HL-60/S4 treated with retinoic acid at 250 ng/mL for 4 days and 3 days (cell line): ENCODE measurements around the gene INSC.

Experiments used
- in situ Hi-C: fragments of 300-500 bp; cut with MboI; formaldehyde crosslinking; loops from 2 replicates; pipeline ENCODE4 v1.7.0; 2022; ENCODE audit warnings: low sequenced_read_pairs

Gene INSC

DNA sequence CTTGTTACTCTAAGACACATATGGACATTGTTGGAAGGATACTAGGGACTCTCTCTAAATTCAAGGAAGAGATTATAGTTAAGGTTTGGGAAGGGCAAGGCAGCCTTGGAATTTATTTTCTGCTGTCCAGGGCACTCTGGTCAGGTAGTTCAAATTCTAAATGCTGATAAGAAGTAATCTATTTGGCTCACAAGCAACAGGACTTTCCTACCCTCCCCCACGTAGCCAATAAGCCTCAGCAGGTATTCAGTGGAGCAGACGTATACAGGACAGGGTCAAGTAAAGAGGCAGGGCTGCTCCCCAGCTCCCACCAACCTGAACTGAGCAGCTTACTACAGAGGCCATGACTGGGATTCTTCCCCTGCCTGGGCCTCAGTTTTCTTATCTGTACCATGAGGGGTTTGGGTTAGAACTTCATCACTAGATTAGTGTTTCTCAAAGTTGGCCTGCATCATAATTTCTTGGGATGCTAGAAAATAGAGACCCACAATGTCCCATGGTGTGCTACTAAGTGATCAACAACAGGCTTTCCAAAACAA is 6.1 kb upstream of the INSC start:
- in situ Hi-C loops: no loop called here

DNA sequence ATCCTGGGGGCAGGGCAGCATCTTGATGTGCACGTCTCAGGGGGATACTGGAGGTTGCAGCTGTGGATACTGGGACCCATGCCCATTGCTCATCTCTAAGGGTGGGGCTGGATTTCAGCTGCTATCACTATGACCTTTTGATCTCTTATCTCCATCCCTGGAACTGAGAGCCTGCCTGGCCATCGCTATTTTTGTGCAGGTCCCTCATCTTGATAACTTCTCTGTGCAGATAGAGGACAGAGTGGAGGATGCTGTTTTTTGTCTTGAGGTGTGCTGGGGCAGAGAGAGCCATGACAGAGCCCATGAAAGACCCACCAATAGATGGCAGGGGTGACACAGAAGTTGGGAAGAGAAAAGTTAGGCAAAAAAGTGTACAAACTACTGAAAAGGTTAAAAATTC is 5.1 kb upstream of the INSC start:
- in situ Hi-C loops: no loop called here

DNA sequence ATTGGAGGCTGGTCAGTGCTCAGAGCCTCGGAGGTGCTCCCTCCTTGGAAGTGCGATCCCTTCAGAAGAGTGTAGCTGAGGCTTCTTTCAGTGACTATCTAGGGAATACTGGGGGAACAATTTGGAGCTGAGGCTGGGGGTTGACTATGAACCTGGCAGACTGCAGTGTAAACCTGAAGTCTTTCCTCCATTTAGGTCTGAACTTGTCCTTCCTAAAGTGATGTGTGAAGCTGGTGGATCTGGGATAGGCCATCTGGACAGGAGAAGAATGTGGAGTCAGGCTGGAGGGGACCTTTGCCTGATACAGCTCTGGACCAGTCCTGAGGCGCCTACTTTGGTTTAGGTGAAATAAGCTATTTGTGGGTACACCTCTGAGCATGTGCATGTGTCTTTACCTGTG is 3.5 kb upstream of the INSC start:
- in situ Hi-C loops: no loop called here

DNA sequence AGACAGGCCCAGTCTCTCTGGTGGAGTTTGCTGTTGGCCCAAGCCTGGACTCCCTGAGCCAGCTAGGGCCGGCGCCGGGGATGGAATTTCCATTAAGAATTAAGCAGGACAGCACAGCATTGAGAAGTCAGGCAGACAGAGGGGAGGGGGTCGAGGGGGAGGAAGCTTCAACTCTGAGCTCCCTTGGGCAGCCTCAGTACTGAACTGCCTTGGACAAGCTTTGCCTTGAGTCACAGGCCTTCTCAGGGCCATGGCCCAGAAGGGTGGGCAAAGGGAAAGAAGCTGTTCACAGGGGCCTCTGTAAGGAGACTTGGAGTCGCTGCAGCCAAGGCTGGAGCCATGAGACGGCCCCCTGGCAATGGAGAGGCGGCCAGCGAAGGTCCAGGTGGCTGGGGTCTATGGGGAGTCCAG is 2.6 kb upstream of the INSC start:
- in situ Hi-C loops: no loop called here

DNA sequence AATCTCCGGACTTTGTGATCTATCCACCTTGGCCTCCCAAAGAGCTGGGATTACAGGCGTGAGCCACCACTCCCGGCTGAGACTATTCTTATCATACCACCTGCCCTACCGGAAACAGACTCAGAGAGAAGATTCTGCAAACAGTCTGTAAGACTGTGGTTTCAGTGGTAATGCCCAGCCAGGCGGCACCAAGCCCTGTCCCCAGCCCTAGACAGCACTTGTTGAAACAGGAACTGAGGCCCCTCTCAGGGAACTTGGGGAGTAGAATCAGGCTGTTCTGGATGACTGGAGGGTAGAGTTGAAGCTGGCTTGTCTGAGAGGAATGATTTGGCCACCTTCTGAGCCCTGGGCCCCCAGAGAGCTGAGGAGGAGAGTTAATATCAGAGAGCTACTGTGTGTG is 1.3 kb upstream of the INSC start:
- in situ Hi-C loops: no loop called here

DNA sequence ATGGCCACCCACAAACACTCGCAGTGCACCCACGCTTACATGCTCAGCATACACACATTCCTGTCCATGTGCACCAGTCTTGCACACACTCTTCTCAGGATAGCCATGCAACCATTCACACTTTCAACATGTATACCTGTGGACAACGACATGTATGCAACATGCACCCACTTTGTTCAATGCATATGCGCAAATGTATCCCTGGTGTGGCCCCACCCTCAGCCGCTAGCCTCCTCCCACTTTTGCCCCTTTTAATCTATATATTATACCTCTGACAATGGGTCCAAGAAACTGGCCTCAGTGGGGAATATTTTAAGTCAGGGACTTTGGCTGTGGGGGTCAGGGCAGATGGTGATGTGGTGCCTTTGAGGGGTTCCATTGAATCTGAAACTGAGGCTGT is 963 bp downstream of the INSC start:
- in situ Hi-C loops: no loop called here

DNA sequence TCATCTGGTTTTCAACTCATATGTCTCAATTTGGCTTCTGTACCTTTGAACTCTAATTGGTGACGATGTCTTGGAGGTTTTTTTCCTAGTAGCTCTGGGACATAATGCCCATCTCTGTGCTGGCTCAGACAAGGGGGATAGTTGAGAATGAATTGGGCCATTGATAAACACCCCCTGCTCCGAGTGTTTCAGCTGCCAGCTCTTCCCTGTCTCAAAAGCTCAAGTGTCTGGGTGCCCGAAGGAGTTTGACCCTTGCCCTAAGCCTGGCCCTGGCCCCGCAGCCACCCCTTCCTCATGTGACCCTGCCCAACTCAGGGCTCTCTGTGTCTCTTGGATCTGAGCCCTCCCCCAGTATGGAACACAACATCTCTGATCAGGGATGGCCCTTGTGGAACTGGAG is 3.0 kb downstream of the INSC start:
- in situ Hi-C loops: no loop called here

DNA sequence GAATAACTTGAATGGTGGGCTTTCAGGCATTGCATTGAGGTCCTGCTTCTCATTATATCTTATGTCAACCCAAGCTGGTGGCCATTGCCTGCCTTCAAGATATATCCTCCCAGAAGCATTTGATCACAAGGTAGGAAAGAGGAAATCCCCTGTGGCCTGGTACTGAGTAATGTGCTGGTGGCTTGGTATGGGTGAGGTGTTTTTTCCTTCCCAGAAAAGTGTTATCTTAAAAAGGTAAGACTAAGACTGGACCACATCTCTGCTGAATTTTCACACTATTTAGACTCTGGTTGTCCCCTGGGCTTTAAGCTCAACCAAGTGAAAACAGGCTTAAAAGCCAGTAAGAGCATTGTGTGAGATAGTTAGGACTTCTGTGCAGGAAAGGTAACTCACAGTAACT is 3.7 kb downstream of the INSC start:
- in situ Hi-C loops: no loop called here

DNA sequence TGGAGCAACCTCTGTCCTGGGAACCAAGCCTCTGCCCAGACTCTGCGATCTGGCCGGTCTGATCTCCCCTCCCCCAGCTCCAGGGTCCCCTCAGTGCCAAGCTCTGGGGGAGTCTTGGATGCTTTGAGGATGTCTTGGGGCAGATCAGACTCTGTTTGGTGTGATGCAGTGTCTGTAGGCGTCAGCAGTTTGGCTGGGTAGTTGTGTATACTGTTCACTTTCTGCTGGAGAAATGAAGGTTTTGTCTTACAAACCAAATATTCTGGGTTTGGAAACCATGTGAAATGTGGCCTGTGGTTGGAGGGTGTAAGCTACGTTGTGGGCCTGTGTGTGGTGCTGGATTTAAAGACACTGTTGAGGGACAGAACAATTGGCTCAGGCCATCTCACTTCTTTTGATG is 4.6 kb downstream of the INSC start:
- in situ Hi-C loops: no loop called here

DNA sequence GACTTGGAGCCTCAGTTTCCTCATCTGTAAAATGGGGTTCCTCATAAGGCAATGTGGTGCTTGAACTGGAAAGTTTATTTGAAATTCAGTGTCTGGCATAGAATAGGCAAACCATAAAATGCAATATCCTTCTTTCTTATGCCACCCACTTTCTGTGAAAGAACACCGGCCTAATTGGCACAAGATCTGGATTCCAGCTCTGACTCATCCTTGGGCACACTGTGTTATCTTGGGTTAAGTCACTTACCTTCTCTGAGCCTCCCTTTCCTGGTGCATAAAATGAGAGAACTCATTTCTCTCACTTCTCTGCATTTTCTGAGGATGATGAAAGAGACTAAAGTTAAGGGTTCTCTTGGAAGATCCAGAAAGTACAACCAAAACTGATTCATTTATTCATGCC is 5.1 kb downstream of the INSC start:
- in situ Hi-C loops: no loop called here

DNA sequence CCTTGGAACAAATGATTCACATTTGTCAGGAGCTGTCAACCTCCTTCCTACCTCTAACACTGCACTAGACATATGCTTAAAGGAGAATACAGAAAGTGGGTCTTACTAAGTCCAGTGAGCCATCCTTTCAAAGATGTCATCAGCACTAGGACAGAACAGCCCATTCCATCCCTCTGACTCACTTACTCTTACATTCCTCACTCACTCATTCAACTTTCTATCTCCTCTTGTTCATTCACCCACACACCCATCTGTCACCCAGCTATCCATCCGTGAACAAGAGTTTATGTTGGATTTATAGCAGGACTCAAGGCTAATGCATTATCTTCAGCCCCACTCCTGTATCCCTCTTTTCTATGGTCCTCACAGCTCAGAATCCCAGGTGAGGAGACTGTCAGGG is 9.1 kb downstream of the INSC start:
- in situ Hi-C loops: no loop called here

DNA sequence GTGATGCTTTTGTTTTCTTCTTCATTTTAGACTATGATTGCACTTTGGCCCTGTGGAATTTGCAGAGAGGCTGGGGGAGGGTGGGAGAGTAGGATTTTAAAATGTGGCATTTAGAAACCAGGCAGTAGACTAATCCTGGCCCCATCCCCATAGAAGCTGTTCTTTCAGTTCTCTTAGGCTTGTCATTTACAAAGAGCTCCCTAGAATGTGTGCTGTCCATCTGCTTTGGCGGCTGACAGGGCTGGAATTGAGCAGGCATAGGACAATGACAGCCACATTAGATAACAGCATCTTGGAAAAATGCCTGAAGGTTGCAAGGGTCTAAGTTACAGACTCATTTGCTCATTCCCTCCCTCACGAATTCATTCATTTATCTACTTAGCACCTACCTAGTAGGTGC is 9.8 kb downstream of the INSC start:
- in situ Hi-C loops: no loop called here

DNA sequence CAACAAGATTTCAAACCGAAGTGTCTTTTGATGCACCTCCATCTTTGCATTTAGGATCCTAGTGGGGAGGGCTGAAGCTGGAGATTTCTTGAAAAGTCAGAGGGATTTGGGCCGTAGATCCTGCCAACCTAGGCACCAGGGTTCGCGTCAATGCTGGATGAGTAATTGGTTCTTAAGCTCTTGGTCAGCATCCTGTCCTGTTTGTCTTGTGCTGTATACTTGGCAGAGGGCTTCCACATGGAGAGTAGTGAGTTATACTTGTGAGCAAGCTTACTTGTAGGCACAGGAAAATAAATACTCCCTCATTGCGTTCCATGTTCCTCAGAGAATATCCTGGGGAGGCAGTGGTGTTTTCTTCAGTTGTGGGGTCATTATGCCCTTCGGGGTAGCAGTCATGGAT is 12.6 kb downstream of the INSC start:
- in situ Hi-C loops: no loop called here

DNA sequence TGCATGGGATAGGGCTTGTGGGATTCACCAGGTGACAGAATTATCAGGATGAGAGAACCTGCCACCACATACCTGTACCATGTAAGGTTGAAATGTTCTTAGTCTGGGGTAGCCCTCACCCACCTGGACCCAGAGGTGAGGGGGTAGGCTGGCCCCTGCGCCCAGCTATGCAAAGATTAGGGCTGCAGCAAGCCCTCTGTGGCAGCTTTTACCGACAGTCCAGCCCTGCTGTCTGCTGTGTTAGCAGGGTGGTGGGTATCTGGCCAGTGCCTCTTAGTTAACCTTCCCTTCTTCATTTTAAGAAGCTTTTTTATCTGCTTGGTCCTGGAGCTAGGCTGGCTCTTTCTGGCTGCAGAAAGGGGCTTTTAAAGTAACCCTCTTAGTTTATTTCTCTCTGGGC is 13.9 kb downstream of the INSC start:
- in situ Hi-C loops: no loop called here

DNA sequence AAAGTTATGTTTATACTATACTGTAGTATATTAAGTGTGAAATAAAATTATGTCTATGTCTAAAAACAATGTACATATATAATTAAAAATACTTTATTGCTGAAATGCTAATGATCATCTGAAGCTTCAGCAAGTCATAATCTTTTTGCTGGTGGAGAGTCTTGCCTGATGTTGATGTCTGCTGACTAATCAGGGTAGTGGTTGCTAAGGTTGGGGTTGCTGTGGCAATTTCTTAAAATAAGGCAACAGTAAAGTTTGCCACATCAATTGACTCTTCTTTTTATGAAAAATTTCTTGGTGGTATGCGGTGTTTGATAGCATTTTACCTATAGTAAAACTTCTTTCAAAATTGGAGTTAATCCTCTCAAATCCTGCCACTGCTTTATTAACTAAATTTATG is 21.4 kb downstream of the INSC start:
- in situ Hi-C loops: no loop called here

DNA sequence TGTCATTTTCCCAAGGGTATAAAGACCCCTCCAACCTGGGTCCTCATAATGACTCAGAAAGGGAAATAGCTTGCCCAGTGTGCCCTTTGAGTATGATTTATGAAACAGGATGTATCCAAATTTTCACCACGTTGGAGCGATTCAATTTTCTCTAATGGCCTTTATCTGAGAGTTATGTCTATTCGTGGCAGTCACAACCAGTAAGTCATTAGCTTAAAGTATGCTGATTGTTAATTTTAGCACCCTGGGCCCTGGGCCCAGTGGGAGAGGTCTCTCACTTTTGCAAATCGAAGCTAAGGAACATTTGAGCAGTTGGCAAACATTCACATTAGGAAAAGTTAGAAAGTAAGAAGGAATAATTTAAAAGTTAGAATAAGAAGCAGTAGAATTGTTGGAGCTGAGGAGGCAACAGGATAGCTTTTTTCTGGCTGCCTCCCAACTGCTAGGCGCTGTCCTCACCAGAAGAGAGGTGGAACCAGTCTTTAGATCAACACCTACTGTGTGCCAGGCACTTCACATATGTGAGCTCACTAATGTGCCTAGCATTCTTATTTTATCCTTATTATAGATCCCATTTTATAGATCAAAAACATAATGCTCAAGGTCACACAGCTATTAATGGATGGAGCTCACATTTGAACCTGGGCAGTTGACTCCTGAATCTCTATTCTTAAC is 24.5 kb downstream of the INSC start:
- in situ Hi-C loops: no loop called here

DNA sequence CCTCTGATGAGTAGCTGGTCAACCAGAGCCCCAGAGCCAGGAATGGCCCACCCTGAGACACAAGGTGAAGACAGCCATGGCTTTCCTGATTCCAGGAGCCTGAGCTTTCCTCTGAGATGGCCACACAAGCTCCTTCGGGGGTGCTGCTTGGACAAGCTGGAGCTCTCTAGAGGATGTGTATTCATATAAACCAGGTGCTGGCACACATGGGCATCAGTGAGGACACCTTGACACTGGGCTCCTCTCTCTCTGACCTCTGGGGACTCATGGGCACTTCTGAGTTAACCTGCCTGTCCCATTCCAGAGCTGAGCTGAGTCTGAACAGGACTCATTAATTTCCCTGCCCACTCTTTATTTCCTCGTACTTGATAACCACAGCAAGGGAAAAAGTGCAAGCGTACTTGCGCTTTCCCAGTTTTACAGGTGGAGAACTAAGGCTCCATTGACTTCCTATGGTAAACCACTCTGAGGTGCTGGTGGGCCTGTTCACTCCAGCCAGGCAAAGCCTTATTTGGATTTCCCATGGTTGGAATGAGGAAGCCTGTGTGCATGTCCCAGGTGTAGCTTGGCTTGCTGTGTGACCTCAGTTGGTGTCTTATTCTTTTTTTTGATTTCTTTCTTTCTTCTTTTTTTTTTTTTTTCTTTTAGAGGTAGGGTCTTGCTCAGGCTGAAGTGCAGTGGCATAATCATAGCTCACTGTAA is 25.4 kb downstream of the INSC start:
- in situ Hi-C loops: no loop called here

DNA sequence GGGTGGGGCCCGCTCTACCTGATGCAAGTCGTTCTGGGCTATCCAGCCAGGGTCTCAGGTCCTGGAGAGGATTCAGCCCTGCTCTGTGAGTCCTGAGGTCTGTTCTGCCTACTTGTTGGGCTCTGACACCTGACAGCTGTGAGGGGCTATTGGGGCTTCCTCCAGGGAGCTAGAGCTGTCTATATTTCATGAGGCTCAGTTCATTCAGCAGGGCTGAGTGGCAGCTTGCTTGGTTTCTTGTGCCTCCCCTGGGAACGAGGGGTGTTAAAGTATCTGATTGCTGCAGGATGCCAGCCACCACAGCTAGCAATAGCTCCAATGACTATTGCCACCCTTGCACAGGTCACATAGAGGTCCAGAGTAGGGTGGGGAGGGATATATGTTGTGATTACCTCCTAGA is 26.7 kb downstream of the INSC start:
- in situ Hi-C loops: no loop called here

DNA sequence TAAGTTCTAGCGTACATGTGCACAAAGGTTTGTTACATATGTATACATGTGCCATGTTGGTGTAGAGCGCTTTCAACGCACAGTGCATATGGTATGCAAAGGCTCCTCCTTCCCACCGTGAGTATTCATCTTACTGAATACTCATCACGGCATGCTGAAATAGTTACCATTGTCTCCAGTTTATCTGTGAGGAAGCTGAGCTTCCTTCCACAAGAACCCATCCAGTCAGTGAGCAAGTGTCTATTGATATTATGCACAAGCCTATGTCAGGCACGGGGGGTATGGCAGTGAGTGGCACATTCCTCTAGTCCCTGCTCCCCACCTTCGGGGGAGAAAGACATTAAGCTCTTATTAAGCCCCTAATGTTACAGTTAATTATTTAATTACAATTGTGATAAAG is 28.1 kb downstream of the INSC start:
- in situ Hi-C loops: no loop called here

DNA sequence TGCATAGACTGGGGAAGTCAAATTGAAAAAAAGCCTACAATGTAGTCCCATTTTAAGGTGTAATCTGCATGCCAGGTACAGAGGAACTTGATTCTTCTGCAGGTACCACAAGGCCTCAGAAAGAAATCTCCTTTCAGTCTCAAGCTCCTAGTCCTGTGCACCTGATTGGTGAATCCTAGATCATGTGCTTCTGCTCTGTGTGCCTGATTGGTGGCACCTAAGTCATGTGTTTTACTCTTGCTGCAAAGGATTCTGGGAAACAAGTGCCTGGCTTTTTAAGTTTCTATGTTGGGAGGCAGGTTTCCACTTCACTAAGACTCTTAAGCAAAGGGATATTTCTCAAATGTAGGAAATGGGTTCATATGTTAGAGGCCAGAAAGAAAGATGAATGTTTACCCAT is 29.1 kb downstream of the INSC start:
- in situ Hi-C loops: no loop called here

DNA sequence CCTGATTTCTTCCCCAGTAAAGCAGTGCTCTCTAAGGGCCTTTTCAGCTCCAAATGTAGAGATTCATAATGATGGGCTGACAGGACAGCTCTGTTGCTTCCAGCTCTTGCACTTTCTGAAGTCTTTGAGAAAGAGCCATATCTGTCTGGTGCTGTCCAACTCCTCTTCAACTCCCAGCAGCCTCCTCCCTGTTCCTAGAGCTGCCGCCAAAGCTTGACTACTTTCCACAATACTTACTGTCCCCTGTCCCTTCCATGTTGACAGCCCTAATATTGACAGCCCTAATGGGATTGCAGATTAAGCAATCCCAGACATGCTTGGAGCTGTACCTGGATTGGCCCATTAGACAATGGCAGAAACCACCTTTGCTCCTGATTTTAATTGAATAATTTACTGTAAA is 29.6 kb downstream of the INSC start:
- in situ Hi-C loops: no loop called here

DNA sequence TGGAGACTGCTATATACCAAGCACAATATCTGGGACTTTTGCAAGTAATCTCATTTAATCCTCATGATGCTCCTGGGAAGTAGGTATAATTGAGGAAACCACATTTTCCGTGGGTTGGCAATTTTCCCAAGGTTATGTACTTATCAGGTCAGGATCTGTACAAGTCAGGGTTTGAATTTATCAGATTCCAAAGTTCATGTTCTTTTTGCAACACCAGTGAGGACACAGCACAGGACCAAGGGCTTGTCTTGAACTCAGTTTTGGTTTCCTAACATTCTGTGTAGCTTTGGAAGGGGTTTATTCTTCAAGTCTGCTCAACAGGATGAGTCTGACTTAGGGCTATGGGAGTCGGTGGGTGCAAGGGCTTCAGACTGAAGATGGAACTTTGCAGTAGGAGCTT is 30.4 kb downstream of the INSC start:
- in situ Hi-C loops: no loop called here

DNA sequence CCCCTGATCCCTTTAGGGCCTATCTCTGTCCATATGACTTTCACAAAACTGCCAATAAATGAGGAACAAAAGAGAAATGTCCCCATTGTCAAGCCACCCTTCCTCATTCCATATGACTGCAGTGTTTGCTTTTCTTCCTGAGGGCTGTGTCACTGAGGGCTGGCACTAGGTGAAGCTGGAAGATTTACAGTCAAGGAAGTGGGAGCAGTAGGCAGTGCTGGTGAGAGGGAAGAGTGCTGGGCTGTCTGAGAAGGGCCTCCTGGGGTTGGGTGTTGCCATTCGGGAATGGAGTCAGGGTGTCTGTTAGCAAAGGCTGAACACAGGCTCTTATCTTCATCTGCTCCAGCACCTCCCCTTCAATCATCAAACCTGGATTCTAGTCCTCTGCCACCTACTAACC is 30.9 kb downstream of the INSC start:
- in situ Hi-C loops: no loop called here
